AG09309 (cell line): Measurements from ENCODE around the gene MCF2L2.

Experiments
- DNase-seq: peaks from one replicate; pipeline ENCODE4 v3.0.0-alpha.2; 2010; ENCODE audit warnings: low read depth
- H3K4me3 ChIP-seq: 2 replicates; pipeline ENCODE4 v1.5.1; 2011; ENCODE audit warnings: mild to moderate bottlenecking, low read depth, low read length, moderate library complexity; ENCODE audit not compliant: control insufficient read depth
- TF ChIP-seq, protein P1 (sequence below): IDR thresholded peaks from 2 replicates; pipeline ENCODE4 v1.5.1; 2011; ENCODE audit warnings: mild to moderate bottlenecking, low read depth, low read length, inconsistent platforms; ENCODE audit not compliant: insufficient read depth, control insufficient read depth; ENCODE audit errors: missing control alignments

MCF2L2 gene

DNA sequence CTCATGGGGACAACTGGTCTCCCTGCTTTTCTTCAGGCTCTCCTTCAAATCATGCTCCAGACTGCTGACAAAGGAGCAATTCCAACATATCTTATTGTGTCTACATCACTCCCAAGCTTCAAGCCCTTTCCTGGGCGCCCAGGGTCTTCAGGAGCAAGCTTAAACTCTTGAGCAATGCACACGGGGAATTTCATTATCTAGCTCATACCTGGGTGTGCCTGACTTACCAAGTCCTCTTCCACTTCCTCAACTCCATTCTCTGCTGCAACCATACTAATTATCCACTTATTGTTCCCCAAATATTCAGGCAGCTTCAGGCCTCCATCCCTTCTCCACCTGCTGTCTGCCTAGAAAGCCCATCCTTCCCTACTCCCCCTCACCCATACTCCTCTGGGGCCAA is 124.7 kb downstream of the MCF2L2 start:
- no peak for DNase-seq
- TF ChIP-seq, protein P1, sequence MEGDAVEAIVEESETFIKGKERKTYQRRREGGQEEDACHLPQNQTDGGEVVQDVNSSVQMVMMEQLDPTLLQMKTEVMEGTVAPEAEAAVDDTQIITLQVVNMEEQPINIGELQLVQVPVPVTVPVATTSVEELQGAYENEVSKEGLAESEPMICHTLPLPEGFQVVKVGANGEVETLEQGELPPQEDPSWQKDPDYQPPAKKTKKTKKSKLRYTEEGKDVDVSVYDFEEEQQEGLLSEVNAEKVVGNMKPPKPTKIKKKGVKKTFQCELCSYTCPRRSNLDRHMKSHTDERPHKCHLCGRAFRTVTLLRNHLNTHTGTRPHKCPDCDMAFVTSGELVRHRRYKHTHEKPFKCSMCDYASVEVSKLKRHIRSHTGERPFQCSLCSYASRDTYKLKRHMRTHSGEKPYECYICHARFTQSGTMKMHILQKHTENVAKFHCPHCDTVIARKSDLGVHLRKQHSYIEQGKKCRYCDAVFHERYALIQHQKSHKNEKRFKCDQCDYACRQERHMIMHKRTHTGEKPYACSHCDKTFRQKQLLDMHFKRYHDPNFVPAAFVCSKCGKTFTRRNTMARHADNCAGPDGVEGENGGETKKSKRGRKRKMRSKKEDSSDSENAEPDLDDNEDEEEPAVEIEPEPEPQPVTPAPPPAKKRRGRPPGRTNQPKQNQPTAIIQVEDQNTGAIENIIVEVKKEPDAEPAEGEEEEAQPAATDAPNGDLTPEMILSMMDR, result no peak

DNA sequence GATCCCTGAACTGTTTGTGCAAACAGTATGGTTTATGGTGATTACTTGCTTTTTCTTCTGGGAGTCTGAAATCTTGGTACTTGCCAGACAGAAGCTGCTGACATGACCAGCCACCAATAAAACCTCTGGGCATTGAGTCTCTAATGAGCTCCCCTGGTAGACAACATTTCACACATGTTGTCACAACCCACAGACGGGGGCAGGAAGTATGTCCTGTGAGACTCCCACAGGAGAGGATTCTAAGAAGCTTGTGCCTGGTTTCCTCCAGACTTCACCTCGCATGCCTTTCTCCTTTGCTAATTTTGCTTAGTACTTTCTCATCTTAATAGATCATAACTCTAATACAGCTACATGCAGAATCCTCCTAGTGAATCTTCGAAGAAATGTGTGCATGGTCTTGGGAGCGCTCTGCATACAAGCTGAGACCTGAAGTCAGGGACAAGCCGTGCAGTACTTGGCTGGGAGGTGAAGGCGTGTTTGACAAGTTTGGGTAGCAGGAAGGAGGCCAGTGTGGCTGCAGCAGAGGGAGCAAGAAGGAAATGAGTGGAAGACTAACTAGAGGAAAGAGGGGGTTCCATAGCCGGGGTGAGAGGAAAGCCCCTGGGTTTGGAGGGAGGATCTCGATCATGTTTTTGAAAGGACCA is 126.4 kb downstream of the MCF2L2 start:
- no peak overlapping the region for H3K4me3 ChIP-seq
- no peak for DNase-seq
- TF ChIP-seq, protein P1, result no peak

More for the DNA sequence above, 124.7 kb downstream of the MCF2L2 start:
- H3K4me3 ChIP-seq, result no peak overlapping the region

DNA sequence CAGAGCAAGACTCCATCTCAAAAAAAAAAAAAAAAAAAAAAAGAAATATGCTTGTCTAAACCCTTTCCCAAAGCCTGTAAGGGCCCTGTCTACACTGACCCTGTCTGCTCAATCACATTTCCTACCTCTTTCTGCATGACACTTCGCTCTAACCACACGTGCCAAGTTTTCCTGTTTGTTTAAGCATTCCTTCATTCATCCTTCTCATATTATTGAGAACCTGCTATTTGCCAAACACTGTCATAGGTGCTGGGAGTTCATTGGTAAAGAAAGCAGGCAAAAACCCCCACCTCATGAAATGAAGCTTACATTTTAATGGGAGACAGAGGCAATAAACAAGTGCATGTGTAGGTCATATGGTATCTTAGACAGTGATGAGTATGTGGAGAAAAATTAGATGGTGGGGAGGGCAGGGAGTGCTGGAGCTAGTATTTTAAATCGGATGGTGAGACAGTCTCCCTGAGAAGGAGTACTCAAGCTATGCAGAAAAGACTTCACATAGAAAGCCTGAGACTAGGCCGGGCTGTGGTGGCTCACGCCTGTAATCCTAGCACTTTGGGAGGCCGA is 127.3 kb downstream of the MCF2L2 start:
- DNase-seq, result no peak
- TF ChIP-seq, protein P1, result no peak
- no peak overlapping the region for H3K4me3 ChIP-seq

DNA sequence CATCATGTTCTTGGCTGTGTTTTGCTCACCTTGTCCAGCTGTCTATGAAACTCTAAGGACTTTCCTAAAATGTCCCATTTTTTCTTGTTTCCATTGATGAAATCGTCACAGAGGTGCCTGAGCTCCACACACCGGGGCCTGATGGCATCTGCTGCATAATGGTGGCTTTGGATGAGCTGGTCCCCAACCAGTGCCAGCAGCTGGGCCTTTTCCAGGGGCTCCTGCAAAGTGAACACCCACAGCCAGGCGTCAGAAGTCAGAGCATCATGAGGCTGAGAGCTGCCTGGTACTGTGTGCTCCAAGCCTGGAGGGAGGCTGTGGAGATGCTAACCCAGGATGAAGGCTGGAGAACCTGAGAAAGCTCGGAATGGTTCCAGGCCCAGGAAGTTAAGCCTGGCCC is 128.4 kb downstream of the MCF2L2 start:
- H3K4me3 ChIP-seq, result no peak overlapping the region
- TF ChIP-seq, protein P1, result no peak
- DNase-seq, result no peak

DNA sequence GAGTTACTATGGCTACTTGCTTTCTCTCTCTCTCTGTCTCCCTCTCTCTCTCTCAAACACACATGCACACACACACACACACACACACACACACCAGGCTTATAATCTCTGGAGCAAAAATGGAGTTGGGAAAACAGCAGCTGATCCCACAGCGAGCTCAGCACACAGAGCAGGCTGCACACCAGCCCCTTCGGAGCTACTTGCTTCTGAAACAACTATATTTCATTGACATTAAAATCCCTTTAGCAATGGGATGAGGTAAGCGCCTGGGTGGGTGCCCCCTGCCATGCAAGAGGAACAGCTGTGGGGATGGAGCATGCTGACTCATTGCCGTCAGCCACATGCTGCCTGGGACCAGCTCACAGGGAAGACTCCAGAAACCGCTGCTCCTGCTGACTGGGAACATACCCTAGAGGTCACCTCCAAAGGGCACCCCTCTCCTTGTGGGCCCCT is 129.7 kb downstream of the MCF2L2 start:
- peak; percentile 57 for DNase-seq
- H3K4me3 ChIP-seq, result no peak overlapping the region
- TF ChIP-seq, protein P1, result no peak

DNA sequence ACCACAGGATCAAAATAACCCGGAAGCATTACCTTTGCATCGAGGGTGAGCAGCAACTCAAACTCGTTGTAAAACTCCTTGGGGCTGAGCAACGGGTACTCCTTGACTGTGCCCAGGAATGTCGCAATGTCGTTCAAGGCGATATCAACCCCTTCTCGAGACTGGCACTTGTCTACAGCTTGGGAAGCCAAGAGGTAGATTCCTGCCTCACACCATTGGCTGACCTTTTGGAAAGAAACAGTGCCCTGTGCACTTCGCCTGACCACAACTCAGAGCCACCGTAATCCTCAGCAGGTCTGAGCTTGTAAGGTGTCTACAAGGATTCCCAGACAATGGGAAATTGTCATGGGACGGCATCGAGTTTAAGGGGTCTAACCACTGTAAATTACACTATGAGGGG is 131.5 kb downstream of the MCF2L2 start:
- DNase-seq, result no peak
- H3K4me3 ChIP-seq, result no peak overlapping the region
- TF ChIP-seq, protein P1, result no peak

DNA sequence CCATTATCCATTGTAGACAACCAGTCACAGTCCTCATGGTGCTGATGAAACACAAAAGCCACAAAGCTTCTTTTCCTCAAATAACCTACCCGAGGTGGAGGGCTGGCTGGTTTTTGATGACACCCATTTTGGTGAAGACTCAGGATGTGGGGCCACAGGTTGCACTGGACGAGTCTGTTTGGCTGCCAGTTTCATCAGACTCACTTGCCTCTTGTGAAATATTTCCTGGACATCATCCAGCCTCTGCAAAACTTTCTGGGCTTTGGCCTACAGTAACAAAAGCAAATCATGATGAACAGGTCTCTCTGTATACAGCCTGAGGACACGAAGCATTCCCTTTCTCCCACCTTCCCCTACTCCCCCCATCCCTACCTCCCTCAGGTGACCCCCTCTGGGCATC is 133.2 kb downstream of the MCF2L2 start:
- TF ChIP-seq, protein P1, result no peak
- no peak overlapping the region for H3K4me3 ChIP-seq
- DNase-seq, result peak; percentile 72
